ENCODE results near the gene SPARC.
"Not testable (repeated sequence)": the region's sequence is repeated elsewhere in the genome, so short reads cannot be mapped to it uniquely, and the experiment has no call there.

Gene SPARC

DNA sequence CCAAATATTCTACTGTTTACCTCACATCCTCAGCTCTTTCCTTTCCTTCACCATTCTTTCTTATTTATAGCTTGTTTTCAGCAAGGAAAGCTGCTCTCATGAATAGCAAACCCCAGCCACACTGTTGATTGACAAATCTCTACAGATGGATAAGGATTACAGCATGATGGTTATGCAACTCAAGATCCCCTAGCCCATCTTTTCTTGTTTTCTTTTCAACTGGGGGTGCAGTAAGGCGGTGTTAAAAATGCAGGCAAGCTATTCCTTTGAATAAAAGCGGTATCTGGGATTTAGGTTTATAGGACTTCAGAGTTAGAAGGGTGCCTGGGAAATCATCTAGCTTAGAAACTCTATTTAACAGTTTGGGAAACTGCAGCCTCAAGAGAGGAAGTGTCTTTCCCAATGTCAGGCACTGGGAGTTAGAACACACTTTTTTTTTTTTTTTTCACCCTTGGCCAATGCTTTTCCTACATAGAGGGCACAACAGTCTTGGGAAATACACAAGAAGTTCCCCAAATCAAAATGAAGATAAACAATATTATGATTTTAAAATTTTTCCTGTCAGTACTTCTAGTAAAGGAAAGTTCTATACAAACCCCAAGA, 2.6 kb downstream of the SPARC start:
- TF ChIP-seq, protein P1, sequence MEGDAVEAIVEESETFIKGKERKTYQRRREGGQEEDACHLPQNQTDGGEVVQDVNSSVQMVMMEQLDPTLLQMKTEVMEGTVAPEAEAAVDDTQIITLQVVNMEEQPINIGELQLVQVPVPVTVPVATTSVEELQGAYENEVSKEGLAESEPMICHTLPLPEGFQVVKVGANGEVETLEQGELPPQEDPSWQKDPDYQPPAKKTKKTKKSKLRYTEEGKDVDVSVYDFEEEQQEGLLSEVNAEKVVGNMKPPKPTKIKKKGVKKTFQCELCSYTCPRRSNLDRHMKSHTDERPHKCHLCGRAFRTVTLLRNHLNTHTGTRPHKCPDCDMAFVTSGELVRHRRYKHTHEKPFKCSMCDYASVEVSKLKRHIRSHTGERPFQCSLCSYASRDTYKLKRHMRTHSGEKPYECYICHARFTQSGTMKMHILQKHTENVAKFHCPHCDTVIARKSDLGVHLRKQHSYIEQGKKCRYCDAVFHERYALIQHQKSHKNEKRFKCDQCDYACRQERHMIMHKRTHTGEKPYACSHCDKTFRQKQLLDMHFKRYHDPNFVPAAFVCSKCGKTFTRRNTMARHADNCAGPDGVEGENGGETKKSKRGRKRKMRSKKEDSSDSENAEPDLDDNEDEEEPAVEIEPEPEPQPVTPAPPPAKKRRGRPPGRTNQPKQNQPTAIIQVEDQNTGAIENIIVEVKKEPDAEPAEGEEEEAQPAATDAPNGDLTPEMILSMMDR (IDR thresholded peaks at IDR 0.05), result no peak
- no peak for TF ChIP-seq ZFX (IDR thresholded peaks at IDR 0.05; ENCODE audit: borderline replicate concordance)
- H3K27ac ChIP-seq, result no peak overlapping the region

DNA sequence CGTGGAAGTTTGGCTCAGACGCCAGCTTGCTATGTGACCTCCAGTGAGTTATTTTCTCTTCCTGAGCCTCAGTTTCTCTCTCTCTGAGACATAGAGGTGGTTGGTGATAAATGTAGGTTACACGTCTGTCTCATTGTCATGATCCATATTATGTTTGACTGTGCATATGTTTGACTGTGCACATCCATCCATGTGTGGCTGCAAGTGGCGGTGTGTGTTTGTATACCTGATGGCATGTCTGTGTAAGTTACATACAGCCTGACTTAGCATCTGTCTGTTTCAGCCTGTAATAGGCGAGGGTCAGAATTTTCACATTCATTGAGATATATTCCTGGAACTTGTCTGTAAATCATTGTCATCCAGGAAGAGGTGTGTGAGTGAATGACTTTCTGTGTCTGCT, 3.3 kb downstream of the SPARC start:
- H3K27ac ChIP-seq, result no peak overlapping the region
- no peak for TF ChIP-seq ZFX (IDR thresholded peaks at IDR 0.05; ENCODE audit: borderline replicate concordance)
- TF ChIP-seq, protein P1 (IDR thresholded peaks at IDR 0.05), result no peak

DNA sequence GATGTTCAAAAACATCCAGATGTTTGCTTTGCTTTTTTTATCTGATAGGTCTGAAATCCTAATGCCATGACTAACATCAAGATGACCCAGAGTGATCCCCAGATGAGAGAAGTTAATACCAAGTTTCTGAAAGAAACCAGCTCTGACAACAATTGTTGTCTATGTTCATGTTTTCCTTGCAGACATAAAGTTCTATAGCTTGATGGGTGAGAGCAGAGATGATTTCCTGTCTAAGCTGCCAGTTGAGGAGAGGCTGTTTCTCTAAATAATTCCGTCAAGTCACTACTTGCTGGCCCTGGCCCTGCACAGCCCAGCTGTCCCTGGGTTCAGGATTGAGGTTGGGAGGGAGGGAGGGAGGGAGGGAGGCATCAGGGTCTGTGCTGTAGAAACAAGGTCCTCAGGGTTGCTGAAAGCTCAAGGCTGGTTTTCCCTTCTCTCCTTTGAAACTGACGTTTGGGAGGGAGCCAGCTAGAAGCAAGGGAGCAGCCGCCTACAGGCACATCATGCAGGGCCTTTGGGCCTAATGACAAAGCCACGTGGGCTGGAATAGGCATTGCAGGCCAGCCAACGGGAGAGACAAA, 3.9 kb downstream of the SPARC start:
- no peak for TF ChIP-seq ZFX (IDR thresholded peaks at IDR 0.05; ENCODE audit: borderline replicate concordance)
- TF ChIP-seq, protein P1 (IDR thresholded peaks at IDR 0.05), result no peak
- no peak overlapping the region for H3K27ac ChIP-seq

DNA sequence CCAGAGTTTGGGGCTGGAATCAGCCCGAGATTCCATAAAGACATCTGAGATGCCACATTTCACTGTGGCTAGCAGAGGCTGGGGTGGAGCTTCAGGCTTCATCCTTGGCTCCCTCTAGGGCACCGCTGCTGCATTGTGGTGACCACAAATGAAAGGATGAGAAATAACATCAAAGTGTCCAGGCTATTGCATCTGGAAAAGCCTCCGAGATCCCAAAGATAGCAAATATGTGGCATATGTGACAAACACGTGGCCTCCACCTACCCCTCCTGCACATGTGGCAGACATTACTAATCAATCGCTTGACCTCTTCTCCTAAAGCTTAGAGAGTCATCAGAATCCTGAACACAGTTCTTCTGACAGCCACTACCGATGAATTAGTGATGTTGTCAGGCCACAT, 4.5 kb downstream of the SPARC start:
- TF ChIP-seq, protein P1 (IDR thresholded peaks at IDR 0.05), result no peak
- TF ChIP-seq ZFX (IDR thresholded peaks at IDR 0.05; ENCODE audit: borderline replicate concordance), result no peak
- H3K27ac ChIP-seq, result no peak overlapping the region

DNA sequence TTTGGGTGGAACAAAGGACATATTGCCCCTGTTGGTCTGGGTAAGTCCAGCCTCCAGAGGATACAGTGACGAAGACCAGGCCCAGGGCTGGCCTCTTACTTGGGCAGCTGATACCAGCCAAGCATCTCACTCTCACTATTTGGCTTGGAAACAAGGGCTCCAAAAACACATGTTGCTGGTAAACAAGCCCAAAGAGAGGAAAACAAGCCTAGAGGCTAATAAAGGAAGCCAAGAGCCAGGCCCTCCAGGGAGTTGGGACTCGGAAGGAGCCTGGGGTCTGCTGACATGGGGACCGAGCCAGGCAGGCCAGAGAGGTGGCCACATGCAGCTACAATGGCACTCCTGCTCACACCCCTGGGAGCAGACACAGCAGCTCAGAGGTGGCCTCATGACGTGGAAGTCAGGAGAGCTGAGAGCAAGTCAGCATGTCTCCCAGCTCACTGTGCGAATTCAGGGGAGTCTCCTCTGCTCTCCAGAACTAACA, 5.7 kb downstream of the SPARC start:
- no peak overlapping the region for H3K27ac ChIP-seq
- TF ChIP-seq ZFX (IDR thresholded peaks at IDR 0.05; ENCODE audit: borderline replicate concordance), result no peak
- TF ChIP-seq, protein P1 (IDR thresholded peaks at IDR 0.05), result no peak

DNA sequence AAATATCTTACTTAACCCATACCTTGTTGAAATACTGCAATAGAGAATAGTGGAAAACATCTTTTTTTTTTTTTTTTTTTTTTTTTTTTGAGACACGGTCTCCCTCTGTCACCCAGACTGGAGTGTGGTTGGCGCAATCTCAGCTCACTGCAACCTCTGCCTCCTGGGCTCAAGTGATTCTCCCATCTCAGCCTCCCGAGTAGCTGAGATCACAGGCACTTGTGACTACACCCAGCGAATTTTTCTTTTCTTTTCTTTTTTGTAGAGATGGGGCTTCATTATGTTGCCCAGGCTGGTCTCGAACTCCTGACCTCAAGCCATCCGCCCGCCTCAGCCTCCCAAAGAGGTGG, 6.6 kb downstream of the SPARC start:
- H3K27ac ChIP-seq, result not testable (repeated sequence)

DNA sequence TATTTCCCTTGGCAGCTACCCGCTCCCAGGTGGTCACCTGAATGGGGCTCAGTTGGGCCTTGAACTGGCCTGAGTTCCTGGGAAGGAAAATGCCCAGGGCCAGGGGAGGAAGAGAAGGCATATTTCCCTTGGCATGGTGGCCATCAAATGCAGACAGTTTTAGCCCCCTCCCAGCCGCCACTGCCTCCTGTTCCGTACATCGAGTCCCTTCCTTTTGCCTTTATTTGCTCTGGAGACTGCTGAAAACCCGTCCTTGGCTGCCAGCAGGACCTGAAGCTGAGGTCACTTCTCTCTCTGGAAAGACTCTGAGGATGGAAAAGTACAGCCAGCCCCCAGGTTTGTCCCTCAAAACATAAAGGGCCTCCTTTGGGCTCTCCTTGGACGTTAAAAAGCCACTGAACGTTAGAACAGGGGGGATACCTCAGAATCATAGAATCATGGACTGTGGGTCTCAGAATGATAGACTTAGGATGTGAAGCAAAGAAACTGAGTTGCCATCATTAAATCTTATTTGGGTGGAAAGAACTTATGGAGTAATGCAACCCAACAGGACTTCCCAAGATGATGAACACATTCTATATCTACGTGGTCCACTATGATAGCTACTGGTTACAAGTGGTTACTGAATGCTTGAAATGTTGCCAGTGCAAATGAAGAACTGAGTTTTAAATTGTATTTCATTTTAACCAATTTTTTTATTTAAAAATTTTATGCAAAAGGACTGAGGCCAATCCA, 7.1 kb downstream of the SPARC start:
- no peak overlapping the region for H3K27ac ChIP-seq
- TF ChIP-seq, protein P1 (IDR thresholded peaks at IDR 0.05), result no peak
